Ovary (tissue), 9 donors: ENCODE results near the gene ZHX3. TPM values are rescaled to one million over a fixed set of nuclear protein-coding genes. Genes with fewer than 3 reads are reported as not detected.

Experiments used
- DNase-seq, 5 donors: peaks; one replicate each; pipeline ENCODE4 v3.0.0-alpha.2; 2019 to 2020
- H3K27ac ChIP-seq, 2 donors: fragments of 200-600 bp; one replicate each; pipeline versions ENCODE4 v1.5.1 to v1.8.0; 2019 to 2022
- H3K27me3 ChIP-seq: fragments of 200-600 bp; one replicate; pipeline ENCODE4 v1.8.0; 2022
- H3K36me3 ChIP-seq: fragments of 200-600 bp; sonication (generic); one replicate; pipeline ENCODE4 v1.5.1; 2019
- H3K4me1 ChIP-seq: one replicate; pipeline ENCODE4 v1.8.1; 2013; ENCODE audit warnings: mild to moderate bottlenecking, moderate library complexity; ENCODE audit not compliant: insufficient read depth
- H3K4me3 ChIP-seq: fragments of 200-600 bp; sonication (generic); one replicate; pipeline ENCODE4 v1.5.1; 2017
- H3K9me3 ChIP-seq, 2 donors: fragments of 200-600 bp in 1 of 2; sonication (generic) in 1 of 2; one replicate each; pipeline versions ENCODE4 v1.5.1 to v1.8.1; 2013 to 2019; ENCODE audit warnings: mild to moderate bottlenecking in 1 of 2, moderate library complexity in 1 of 2
- EP300 ChIP-seq: sonication (generic); formaldehyde crosslinking; IDR thresholded peaks from one replicate; pipeline ENCODE4 v1.6.1; 2017; ENCODE audit warnings: antibody characterized with exemption
- POLR2A ChIP-seq: fragments of 450-650 bp; IDR thresholded peaks from one replicate; pipeline ENCODE4 v1.6.1; 2017; ENCODE audit warnings: antibody characterized with exemption, mild to moderate bottlenecking, moderate library complexity
- WGBS, 3 donors: extraction: QIAGEN DNeasy Blood & Tissue Kit in 1 of 3; methylation state at CpG; one replicate each; pipeline versions ENCODE4 v1.1.5 to v1.1.7; 2013 to 2017; 5-methylcytosine and 5-hydroxymethylcytosine counted together
- intact Hi-C, 4 donors: fragments of 100-400 bp; cut with DNase I; formaldehyde crosslinking; loops; one replicate each; pipeline versions ENCODE4 v1.11.0 to v1.15.1; 2022 to 2023
- polyA plus RNA-seq, 2 donors: library from polyadenylated mRNA; stranded (reverse); fragments of 200-250 nt in 1 of 2; fragments of 350-450 nt in 1 of 2; fragmentation: Illumina TruSeq in 1 of 2; extraction: RNeasy Lipid Tissue Mini Kit (QIAGEN cat#74804) in 1 of 2; gene quantifications; one replicate each; pipeline ENCODE4 v1.2.3, GENCODE V29; 2013 to 2014
- total RNA-seq, 7 donors: library from RNA; depleted of rRNA in 2 of 7; stranded (reverse); fragments of >200 nt in 2 of 7; fragmentation: NEBNext Ultra II Directional in 3 of 7; extraction: Animal tissue kit (Norgen Biotek cat#: 25700) in 3 of 7; gene quantifications; one replicate each; pipeline versions ENCODE4 v1.1.0 to v1.2.4, GENCODE V29; 2016 to 2023
- TF ChIP-seq, protein P1 (sequence below), 3 donors: fragments of 450-650 bp in 2 of 3; fragments of 200-600 bp in 1 of 3; IDR thresholded peaks; one replicate each; pipeline versions ENCODE4 v1.5.1 to v1.8.0; 2016 to 2022; ENCODE audit warnings: antibody characterized with exemption in 3 of 3, mild to moderate bottlenecking in 1 of 3
- donor health status: DM: no; HTN: no; CAD: no; lungs with moderate emphysema.
- donor health status: DM: no; HTN: no; CAD: no.
- donor health status: Bipolar disorder and iron deficiency.
- donor health status: DM: yes; HTN: yes; CAD: no.
- donor health status: DM: no; HTN: no; CAD: no.
- donor health status: DM: yes; HTN: yes; CAD: no.

The ZHX3 gene
- total and polyA plus RNA-seq, 9 donors: 17.5 to 72.0 (median 39.6) TPM

DNA sequence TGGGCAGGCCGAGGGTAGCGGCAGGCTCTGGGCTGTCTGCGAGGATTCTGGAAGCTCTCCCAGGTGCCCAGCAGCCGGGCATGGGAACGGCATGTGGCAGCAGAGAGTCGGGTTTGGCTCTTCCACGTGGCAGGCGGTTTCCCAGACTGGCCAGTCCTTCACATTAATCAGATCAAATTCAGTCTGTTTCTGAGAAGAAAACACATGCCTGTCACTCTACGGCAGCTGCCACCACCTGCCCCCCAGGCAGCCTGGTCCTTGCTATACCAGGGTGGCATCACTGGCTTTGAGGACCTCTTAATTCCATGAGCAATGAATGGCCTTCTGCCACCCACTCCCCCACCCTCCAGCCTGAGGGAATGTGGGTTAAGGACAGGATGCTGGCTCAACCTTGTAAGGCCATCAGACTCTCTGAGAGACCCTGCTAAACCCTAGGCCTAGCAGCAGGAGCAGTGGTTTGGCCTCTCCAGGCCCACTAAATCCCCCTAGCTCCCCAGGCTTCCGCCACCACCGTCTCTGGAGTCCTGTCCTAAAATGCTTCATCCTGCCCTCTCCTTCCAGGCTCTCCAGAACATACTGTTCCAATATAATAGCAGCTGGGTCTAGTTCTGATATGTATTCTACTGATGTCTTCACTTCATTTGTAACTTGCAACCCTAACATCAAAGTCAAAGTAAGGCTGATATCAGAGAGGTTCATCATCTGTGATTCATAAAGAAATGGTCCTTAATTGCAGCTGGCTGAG is 132.3 kb downstream of the ZHX3 start:
- Histone ChIP-seq H3K4me1 (no peaks in the 10 kb centered on the region), H3K4me3 (no peak overlapping the region), H3K9me3 (peaks cover 0 to 3% of the 10 kb centered on the region in 2 donors), H3K27ac (no peak overlapping the region), H3K27me3 (no peaks in the 10 kb centered on the region), H3K36me3 (no peaks in the 10 kb centered on the region)
- WGBS, 3 donors: 91 to 92% (median 92%) methylated on average over 11 of the region's 11 CpGs
- no peak for DNase-seq
- intact Hi-C loops: no loop called here
- TF ChIP-seq EP300 (no peak), POLR2A (no peak)
- TF ChIP-seq, protein P1, sequence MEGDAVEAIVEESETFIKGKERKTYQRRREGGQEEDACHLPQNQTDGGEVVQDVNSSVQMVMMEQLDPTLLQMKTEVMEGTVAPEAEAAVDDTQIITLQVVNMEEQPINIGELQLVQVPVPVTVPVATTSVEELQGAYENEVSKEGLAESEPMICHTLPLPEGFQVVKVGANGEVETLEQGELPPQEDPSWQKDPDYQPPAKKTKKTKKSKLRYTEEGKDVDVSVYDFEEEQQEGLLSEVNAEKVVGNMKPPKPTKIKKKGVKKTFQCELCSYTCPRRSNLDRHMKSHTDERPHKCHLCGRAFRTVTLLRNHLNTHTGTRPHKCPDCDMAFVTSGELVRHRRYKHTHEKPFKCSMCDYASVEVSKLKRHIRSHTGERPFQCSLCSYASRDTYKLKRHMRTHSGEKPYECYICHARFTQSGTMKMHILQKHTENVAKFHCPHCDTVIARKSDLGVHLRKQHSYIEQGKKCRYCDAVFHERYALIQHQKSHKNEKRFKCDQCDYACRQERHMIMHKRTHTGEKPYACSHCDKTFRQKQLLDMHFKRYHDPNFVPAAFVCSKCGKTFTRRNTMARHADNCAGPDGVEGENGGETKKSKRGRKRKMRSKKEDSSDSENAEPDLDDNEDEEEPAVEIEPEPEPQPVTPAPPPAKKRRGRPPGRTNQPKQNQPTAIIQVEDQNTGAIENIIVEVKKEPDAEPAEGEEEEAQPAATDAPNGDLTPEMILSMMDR (IDR thresholded peaks at IDR 0.05): no peak

DNA sequence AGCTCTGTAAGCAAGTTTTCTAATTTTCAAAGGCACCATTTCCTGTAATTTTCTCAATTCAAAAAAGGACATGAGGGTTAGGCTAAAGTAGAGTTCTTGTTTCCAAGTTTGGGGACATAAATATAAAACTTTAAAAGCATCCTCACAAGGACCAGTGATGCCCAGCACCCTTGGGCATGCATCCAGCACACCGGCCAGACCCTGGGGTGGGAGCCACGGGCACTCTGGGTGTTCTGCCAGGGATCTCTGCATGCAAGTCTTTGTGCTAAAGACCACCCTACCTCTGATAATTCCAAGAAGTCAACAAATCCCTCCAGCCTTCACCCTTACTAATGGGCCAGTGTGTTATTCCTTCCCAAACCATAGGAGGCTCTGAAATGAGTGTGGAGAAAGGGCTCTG is 133.7 kb downstream of the ZHX3 start:
- no peak for DNase-seq
- intact Hi-C loops: loop anchor here in 1 of 4 donors (5.0 kb wide), 1 partner anchor 43 kb away; no protein-coding TSS in a partner anchor
- WGBS, 3 donors: 89 to 95% (median 94%) methylated on average over 2 of the region's 2 CpGs

DNA sequence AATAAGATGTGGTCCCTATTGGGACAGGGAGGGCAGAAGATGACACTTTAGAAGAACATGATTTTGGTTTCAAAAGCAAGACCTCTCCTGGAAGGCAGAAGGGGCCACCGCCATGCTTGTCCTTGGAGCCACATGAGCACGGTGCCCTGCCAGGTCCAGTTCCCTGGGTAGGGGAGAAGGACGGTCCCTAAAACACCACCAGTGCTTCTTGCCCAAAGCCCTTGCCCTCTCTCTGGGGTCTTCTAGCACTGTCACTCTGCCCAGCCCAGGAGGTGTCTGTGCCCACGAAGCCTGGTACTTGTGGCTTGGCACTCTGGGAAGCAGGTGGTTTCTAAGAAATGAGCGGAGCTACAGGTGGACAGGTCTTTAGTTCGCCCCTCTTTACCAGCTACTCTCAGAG is 134.1 kb downstream of the ZHX3 start:
- intact Hi-C loops: loop anchor here in 1 of 4 donors (5.0 kb wide), 1 partner anchor 44 kb away; no protein-coding TSS in a partner anchor
- no peaks in the 10 kb centered on the region for H3K27me3 ChIP-seq
- H3K4me1 ChIP-seq: no peaks in the 10 kb centered on the region
- DNase-seq: no peak
- 94 to 97% (median 96%) methylated on average over 6 of the region's 6 CpGs for WGBS, 3 donors
- no peaks in the 10 kb centered on the region for H3K9me3 ChIP-seq
- TF ChIP-seq EP300 (no peak), POLR2A (no peak)
- TF ChIP-seq, protein P1 (IDR thresholded peaks at IDR 0.05): no peak
- no peak overlapping the region for H3K27ac ChIP-seq
- no peaks in the 10 kb centered on the region for H3K36me3 ChIP-seq
- no peak overlapping the region for H3K4me3 ChIP-seq

More for the DNA sequence above, 133.7 kb downstream of the ZHX3 start:
- no peak overlapping the region for H3K27ac ChIP-seq
- H3K4me1 ChIP-seq: no peaks in the 10 kb centered on the region
- no peak for TF ChIP-seq POLR2A
- no peaks in the 10 kb centered on the region for H3K36me3 ChIP-seq
- H3K9me3 ChIP-seq: no peaks in the 10 kb centered on the region
- H3K4me3 ChIP-seq: no peak overlapping the region
- H3K27me3 ChIP-seq: no peaks in the 10 kb centered on the region

DNA sequence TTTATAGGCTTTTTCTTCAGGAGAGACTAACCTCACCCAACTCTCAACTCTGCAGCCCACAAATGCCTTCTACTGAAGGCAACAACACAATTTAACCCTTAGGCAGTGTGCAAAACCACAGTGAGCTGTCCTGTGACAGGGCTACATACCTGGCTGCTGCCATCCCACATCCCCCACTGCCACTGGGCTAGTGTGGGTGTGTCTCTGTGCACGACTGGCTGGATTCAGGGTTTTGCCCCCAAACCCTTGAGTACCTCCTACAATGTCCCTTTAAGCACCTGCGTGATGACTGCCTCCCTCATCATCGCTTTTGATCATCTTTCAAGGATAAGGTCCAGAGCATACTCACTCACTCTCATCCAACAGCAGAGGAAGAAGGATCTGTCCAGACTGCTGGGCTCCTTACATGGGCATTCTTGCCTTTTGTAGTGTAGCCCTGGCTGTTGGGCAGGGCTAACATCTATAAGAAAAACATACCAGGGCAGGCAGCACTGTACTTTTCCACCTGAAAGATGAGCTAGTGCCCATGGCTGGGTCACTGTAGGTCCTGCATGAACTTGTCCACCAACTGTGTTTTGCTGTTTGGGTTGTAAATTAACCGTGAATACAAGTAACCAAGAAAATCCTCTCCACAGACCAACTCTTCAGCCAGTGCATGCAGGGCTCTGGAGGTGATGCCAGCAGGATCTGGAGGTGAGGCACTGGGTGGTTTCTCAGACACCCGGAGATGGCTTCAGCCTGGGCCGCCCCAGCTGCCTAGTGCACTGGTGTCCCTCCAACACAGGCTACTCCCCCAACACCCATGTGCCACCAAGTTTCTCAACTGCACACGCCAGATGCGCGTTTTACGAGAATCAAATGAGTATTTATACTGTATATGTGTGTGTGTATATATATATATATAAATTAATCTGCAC is 135.0 kb downstream of the ZHX3 start:
- intact Hi-C loops: loop anchor here in 1 of 4 donors (5.0 kb wide), 1 partner anchor 45 kb away; no protein-coding TSS in a partner anchor
- no peak for DNase-seq
- Histone ChIP-seq H3K27me3 (no peaks in the 10 kb centered on the region), H3K9me3 (no peaks in the 10 kb centered on the region), H3K4me3 (no peak overlapping the region), H3K36me3 (no peaks in the 10 kb centered on the region), H3K4me1 (peaks cover 2% of the 10 kb centered on the region), H3K27ac (no peak overlapping the region)
- 89 to 96% (median 92%) methylated on average over 10 of the region's 10 CpGs for WGBS, 3 donors
- TF ChIP-seq, protein P1 (IDR thresholded peaks at IDR 0.05): no peak
